Upper lobe of left lung (tissue), 6 donors: ENCODE measurements around the gene NLRP11. TPM values are rescaled to one million over a fixed set of nuclear protein-coding genes. Genes with fewer than 3 reads are reported as not detected.

Source experiments
- ATAC-seq, 2 donors: fragments of 200-7000 bp; cut with Tn5 transposase; one replicate each; pipeline ENCODE4 v1.9.1; 2022; ENCODE audit warnings: mild to moderate bottlenecking in 2 of 2, moderate library complexity in 2 of 2; ENCODE audit not compliant: low FRiP score in 2 of 2
- DNase-seq, 2 donors: peaks; one replicate each; pipeline ENCODE4 v3.0.0-alpha.2; 2019 to 2020
- H3K27ac ChIP-seq, 4 donors: fragments of 200-600 bp; sonication (generic); one replicate each; pipeline ENCODE4 v1.5.1; 2016 to 2019
- H3K27me3 ChIP-seq, 4 donors: fragments of 200-600 bp; sonication (generic); one replicate each; pipeline ENCODE4 v1.5.1; 2017 to 2019
- H3K36me3 ChIP-seq, 4 donors: fragments of 200-600 bp; sonication (generic); one replicate each; pipeline ENCODE4 v1.5.1; 2016 to 2019
- H3K4me1 ChIP-seq, 4 donors: fragments of 200-600 bp; sonication (generic); one replicate each; pipeline ENCODE4 v1.5.1; 2018 to 2019
- H3K4me3 ChIP-seq, 4 donors: fragments of 200-600 bp; sonication (generic); one replicate each; pipeline ENCODE4 v1.5.1; 2017 to 2019; ENCODE audit warnings: mild to moderate bottlenecking in 2 of 4, moderate library complexity in 1 of 4
- H3K9me3 ChIP-seq, 4 donors: fragments of 200-600 bp; sonication (generic); one replicate each; pipeline ENCODE4 v1.5.1; 2018 to 2019
- EP300 ChIP-seq, 4 donors: sonication (generic); formaldehyde crosslinking; IDR thresholded peaks; one replicate each; pipeline ENCODE4 v1.5.1; 2017; ENCODE audit warnings: antibody characterized with exemption in 4 of 4, control low read depth in 2 of 4
- POLR2A ChIP-seq, 4 donors: fragments of 450-650 bp; IDR thresholded peaks; one replicate each; pipeline ENCODE4 v1.5.1; 2016 to 2017; ENCODE audit warnings: antibody characterized with exemption in 4 of 4, mild to moderate bottlenecking in 2 of 4
- POLR2AphosphoS5 ChIP-seq, 2 donors: sonication (generic); formaldehyde crosslinking; IDR thresholded peaks; one replicate each; pipeline ENCODE4 v1.5.1; 2017; ENCODE audit warnings: antibody characterized with exemption in 2 of 2
- WGBS, 2 donors: methylation state at CpG; one replicate each; pipeline ENCODE4 v1.1.5; 2017 to 2018; 5-methylcytosine and 5-hydroxymethylcytosine counted together
- total RNA-seq, 6 donors: library from RNA; depleted of rRNA in 4 of 6; stranded (reverse); fragments of >200 nt in 4 of 6; gene quantifications; one replicate each; pipeline versions ENCODE4 v1.1.0 to v1.2.1, GENCODE V29; 2016 to 2021
- TF ChIP-seq, protein P1 (sequence below), 6 experiments: fragments of 450-650 bp in 4 of 6; fragments of 200-600 bp in 2 of 6; sonication (generic) in 2 of 6; IDR thresholded peaks; one replicate each; pipeline ENCODE4 v1.5.1; 2016 to 2019; ENCODE audit warnings: antibody characterized with exemption in 6 of 6
- donor health status: DM: no; HTN: no; CAD: no; lungs with moderate emphysema.
- donor health status: DM: no; HTN: yes; CAD: no; lungs with severe emphysema.

NLRP11 gene
- total RNA-seq = not detected

GRCh38 chr19:55831846-55832245, at the start of gene NLRP11:
NLRP11 (minus strand) TSS chr19:55831999; CDS start chr19:55818174, 13,825 bp downstream.
- Histone ChIP-seq H3K27ac (no peak within 1 kb of the TSS), H3K9me3 (no peaks in the 10 kb centered on the region), H3K4me1 (no peaks in the 10 kb centered on the region), H3K4me3 (no peak within 1 kb of the TSS), H3K36me3 (no peaks in the 10 kb centered on the region), H3K27me3 (no peaks in the 10 kb centered on the region)
- 78 to 84% methylated on average over 10 of the region's 10 CpGs for WGBS, 2 donors
- TF ChIP-seq POLR2AphosphoS5 (IDR thresholded peaks at IDR 0.05) (no peak), POLR2A (IDR thresholded peaks at IDR 0.05) (no peak), EP300 (IDR thresholded peaks at IDR 0.05) (no peak)
- TF ChIP-seq, protein P1, sequence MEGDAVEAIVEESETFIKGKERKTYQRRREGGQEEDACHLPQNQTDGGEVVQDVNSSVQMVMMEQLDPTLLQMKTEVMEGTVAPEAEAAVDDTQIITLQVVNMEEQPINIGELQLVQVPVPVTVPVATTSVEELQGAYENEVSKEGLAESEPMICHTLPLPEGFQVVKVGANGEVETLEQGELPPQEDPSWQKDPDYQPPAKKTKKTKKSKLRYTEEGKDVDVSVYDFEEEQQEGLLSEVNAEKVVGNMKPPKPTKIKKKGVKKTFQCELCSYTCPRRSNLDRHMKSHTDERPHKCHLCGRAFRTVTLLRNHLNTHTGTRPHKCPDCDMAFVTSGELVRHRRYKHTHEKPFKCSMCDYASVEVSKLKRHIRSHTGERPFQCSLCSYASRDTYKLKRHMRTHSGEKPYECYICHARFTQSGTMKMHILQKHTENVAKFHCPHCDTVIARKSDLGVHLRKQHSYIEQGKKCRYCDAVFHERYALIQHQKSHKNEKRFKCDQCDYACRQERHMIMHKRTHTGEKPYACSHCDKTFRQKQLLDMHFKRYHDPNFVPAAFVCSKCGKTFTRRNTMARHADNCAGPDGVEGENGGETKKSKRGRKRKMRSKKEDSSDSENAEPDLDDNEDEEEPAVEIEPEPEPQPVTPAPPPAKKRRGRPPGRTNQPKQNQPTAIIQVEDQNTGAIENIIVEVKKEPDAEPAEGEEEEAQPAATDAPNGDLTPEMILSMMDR (IDR thresholded peaks at IDR 0.05) = no peak
- ATAC-seq (no peak), DNase-seq (no peak)

DNA sequence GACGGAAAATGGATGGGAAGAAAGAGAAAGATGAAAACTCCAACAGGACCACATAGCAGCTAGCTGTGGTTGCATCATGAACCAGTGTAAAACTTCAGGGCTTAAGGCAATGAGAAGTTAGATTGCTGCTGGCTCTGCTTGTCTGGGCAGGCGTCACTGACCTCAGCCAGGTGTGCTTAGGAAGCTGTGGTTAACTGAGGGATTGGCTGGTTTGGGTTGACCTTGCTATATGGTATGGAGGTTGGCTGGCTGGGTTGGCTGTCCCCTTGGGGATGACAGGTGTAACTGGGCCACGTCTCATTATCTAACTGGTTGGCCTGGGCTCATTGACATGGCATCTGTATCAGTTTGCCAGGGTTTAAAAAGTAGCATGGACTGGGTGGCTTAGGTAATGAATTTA, 45.4 kb upstream of the NLRP11 start:
- H3K4me1 ChIP-seq = no peaks in the 10 kb centered on the region
- DNase-seq (no peak), ATAC-seq (no peak)
- peaks cover 0 to 12% (median 0%) of the 10 kb centered on the region in 4 donors for H3K9me3 ChIP-seq
- TF ChIP-seq POLR2AphosphoS5 (IDR thresholded peaks at IDR 0.05) (no peak), EP300 (IDR thresholded peaks at IDR 0.05) (no peak), POLR2A (IDR thresholded peaks at IDR 0.05) (no peak)
- TF ChIP-seq, protein P1 (IDR thresholded peaks at IDR 0.05) = no peak
- H3K36me3 ChIP-seq = no peaks in the 10 kb centered on the region
- WGBS, 2 donors = 70 to 73% methylated on average over 3 of the region's 3 CpGs
- H3K27me3 ChIP-seq = no peaks in the 10 kb centered on the region
- no peak overlapping the region for H3K4me3 ChIP-seq
- H3K27ac ChIP-seq = no peak overlapping the region

DNA sequence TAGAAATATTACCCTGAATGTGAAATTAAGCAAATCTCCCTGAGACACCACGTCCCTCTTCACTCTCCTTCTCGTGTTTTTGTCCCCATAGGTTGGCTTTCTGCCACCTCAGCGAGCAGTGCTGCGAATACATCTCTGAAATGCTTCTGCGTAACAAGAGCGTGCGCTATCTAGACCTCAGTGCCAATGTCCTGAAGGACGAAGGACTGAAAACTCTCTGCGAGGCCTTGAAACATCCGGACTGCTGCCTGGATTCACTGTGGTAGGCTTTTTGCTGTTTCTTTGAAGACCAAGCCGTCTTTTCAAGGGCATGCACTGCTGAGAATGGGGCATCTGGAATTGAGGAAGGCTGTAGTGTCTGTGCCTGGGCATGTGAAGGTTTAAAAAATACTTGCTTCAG, 38.9 kb upstream of the NLRP11 start:
- 85 to 86% methylated on average over 11 of the region's 11 CpGs for WGBS, 2 donors
- TF ChIP-seq EP300 (IDR thresholded peaks at IDR 0.05) = no peak
- no peak for TF ChIP-seq POLR2AphosphoS5 (IDR thresholded peaks at IDR 0.05)
- TF ChIP-seq POLR2A (IDR thresholded peaks at IDR 0.05) = no peak
- TF ChIP-seq, protein P1 (IDR thresholded peaks at IDR 0.05) = no peak
- ATAC-seq = no peak
- Histone ChIP-seq H3K4me1 (no peaks in the 10 kb centered on the region), H3K27ac (no peak overlapping the region), H3K27me3 (no peaks in the 10 kb centered on the region), H3K36me3 (no peaks in the 10 kb centered on the region), H3K4me3 (no peak overlapping the region), H3K9me3 (peaks cover 0 to 3% (median 0%) of the 10 kb centered on the region in 4 donors)
- DNase-seq = no peak

GRCh38 chr19:55867101-55867500, 35.3 kb upstream of the NLRP11 start:
- H3K4me3 ChIP-seq = no peak overlapping the region
- no peaks in the 10 kb centered on the region for H3K9me3 ChIP-seq
- no peaks in the 10 kb centered on the region for H3K4me1 ChIP-seq
- 78 to 80% methylated on average over 1 to 7 of the region's 7 CpGs for WGBS, 2 donors
- H3K36me3 ChIP-seq = no peaks in the 10 kb centered on the region
- no peaks in the 10 kb centered on the region for H3K27me3 ChIP-seq
- no peak for TF ChIP-seq POLR2A (IDR thresholded peaks at IDR 0.05)
- ATAC-seq (no peak), DNase-seq (no peak)
- H3K27ac ChIP-seq = no peak overlapping the region

GRCh38 chr19:55866521-55866920, 34.7 kb upstream of the NLRP11 start:
- H3K27ac ChIP-seq = no peak overlapping the region
- H3K9me3 ChIP-seq = no peaks in the 10 kb centered on the region
- no peaks in the 10 kb centered on the region for H3K27me3 ChIP-seq
- H3K4me3 ChIP-seq = no peak overlapping the region
- H3K4me1 ChIP-seq = no peaks in the 10 kb centered on the region
- WGBS, 2 donors = 54 to 59% methylated on average over 3 of the region's 3 CpGs
- no peaks in the 10 kb centered on the region for H3K36me3 ChIP-seq
- DNase-seq (no peak), ATAC-seq (no peak)
- TF ChIP-seq, protein P1 (IDR thresholded peaks at IDR 0.05) = no peak
- TF ChIP-seq EP300 (IDR thresholded peaks at IDR 0.05) (no peak), POLR2A (IDR thresholded peaks at IDR 0.05) (no peak), POLR2AphosphoS5 (IDR thresholded peaks at IDR 0.05) (no peak)
